HCT116 (cell line): ENCODE results near the gene VPS35.

Experiments used
- EGR1 ChIP-seq: IDR thresholded peaks from 2 replicates; pipeline ENCODE4 v1.6.1; 2012; ENCODE audit warnings: low read depth
- EZH2 ChIP-seq: fragments of 200-600 bp; sonication (generic); IDR thresholded peaks from 2 replicates; pipeline ENCODE4 v1.6.1; 2017; ENCODE audit warnings: antibody characterized with exemption, mixed run types
- FOSL1 ChIP-seq: IDR thresholded peaks from 2 replicates; pipeline ENCODE4 v1.6.1; 2012; ENCODE audit warnings: low read depth
- POLR2A ChIP-seq: IDR thresholded peaks from 2 replicates; pipeline ENCODE4 v1.7.0; 2011; ENCODE audit warnings: borderline replicate concordance; ENCODE audit not compliant: insufficient read depth, insufficient read length; ENCODE audit errors: extremely low read depth
- RAD21 ChIP-seq: IDR thresholded peaks from 2 replicates; pipeline ENCODE4 v1.6.1; 2012; ENCODE audit warnings: low read depth, mild to moderate bottlenecking
- SIN3A ChIP-seq: IDR thresholded peaks from 2 replicates; pipeline ENCODE4 v1.6.1; 2012; ENCODE audit warnings: low read depth
- YY1 ChIP-seq: IDR thresholded peaks from 2 replicates; pipeline ENCODE4 v1.6.1; 2011; ENCODE audit warnings: low read length, low read depth, moderate library complexity, mild to moderate bottlenecking; ENCODE audit not compliant: insufficient replicate concordance; ENCODE audit errors: extremely low read depth
- TF ChIP-seq, protein P1 (sequence below), 3 experiments: fragments of 200-600 bp in 1 of 3; sonication (generic) in 1 of 3; IDR thresholded peaks in 2 of 3; conservative IDR thresholded peaks in 1 of 3; 2 replicates each; pipeline ENCODE4 v1.5.1; 2012 to 2017; ENCODE audit warnings: low read depth in 2 of 3, low read length in 2 of 3, antibody characterized with exemption in 1 of 3, borderline replicate concordance in 1 of 3, control low read depth in 1 of 3, mild to moderate bottlenecking in 1 of 3, mixed read lengths in 1 of 3, mixed run types in 1 of 3, moderate library complexity in 1 of 3; ENCODE audit not compliant: insufficient read depth in 1 of 3

DNA sequence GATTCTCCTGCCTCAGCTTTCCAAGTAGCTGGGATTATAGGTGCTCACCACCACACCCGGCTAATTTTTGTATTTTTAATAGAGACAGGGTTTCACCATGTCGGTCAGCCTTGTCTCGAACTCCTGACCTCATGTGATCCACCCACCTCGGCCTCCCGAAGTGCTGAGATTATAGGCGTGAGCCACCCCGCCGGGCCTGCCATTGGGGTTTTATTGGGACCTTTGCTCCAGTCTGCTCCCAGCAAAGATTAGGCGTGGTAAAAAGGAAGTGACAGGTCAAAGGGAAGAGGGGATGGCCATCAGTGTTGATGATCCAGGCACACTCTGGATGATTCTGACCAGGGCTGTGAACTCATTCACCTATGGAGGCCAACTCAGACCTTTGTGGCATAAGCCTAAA lies 38.7 kb upstream of the VPS35 start:
- TF ChIP-seq, protein P1, sequence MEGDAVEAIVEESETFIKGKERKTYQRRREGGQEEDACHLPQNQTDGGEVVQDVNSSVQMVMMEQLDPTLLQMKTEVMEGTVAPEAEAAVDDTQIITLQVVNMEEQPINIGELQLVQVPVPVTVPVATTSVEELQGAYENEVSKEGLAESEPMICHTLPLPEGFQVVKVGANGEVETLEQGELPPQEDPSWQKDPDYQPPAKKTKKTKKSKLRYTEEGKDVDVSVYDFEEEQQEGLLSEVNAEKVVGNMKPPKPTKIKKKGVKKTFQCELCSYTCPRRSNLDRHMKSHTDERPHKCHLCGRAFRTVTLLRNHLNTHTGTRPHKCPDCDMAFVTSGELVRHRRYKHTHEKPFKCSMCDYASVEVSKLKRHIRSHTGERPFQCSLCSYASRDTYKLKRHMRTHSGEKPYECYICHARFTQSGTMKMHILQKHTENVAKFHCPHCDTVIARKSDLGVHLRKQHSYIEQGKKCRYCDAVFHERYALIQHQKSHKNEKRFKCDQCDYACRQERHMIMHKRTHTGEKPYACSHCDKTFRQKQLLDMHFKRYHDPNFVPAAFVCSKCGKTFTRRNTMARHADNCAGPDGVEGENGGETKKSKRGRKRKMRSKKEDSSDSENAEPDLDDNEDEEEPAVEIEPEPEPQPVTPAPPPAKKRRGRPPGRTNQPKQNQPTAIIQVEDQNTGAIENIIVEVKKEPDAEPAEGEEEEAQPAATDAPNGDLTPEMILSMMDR (IDR thresholded peaks at IDR 0.05 in 2 of 3, conservative IDR thresholded peaks at IDR 0.05 in 1 of 3; ENCODE audit: borderline replicate concordance in 1 of 3, insufficient read depth in 1 of 3, low read depth in 2 of 3, low read length in 2 of 3): no peak
- TF ChIP-seq FOSL1 (no peak), RAD21 (no peak), SIN3A (no peak), EZH2 (no peak), POLR2A (no peak), EGR1 (no peak), YY1 (no peak)
